GM18951 (cell line): ENCODE results near the gene RPL32.
"Not testable (repeated sequence)": the region's sequence is repeated elsewhere in the genome, so short reads cannot be mapped to it uniquely, and the experiment has no call there.

Experiments used
- POLR2A ChIP-seq: IDR thresholded peaks from 4 replicates; pipeline ENCODE4 v1.6.1; 2011; ENCODE audit warnings: mild to moderate bottlenecking; ENCODE audit not compliant: insufficient read length, insufficient read depth; ENCODE audit errors: extremely low read depth
- in situ Hi-C: fragments of 300-500 bp; cut with MboI; formaldehyde crosslinking; loops from one replicate; pipeline ENCODE4 v1.12.0; 2022; ENCODE audit warnings: low sequenced_read_pairs, mixed read lengths, inconsistent platforms; ENCODE audit not compliant: unreplicated experiment

Gene RPL32

GRCh38 chr3:12798559-12799179 is 42.7 kb downstream of the RPL32 start:
- in situ Hi-C loops = no loop called here
- no peak for TF ChIP-seq POLR2A

DNA sequence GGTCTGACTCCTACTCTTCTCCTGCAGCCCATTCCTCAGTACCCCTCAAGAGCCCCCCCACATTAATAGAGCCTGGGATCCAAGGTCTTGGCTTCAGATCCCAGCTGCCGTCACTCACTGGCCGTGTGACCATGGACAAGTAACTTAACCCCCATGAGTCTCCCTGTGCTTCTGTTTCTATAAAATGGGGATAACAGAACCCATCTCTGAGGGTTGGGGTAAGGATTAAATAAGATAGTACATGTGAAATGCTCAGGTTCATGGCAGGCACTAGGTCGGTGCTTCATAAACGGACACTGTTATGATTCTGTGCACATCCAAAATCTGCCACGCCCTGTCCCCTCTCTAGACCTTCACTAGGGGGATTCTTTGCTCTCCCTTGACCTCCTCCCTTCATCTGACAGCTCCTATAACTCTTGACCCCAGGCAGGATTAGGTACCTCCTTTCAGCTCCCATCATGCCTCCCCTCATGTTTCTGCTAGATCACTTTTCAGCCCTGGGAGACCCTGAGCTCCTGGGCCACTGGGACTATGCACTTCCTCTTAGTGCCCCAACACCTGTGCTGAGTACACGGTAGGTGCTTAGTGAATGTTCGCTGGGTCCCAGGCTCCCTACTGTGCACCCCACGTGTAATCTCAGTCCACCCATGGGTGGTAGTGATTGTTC is 43.3 kb downstream of the RPL32 start:
- in situ Hi-C loops = no loop called here
- no peak for TF ChIP-seq POLR2A

GRCh38 chr3:12797124-12797891 is 44.1 kb downstream of the RPL32 start:
- in situ Hi-C loops = no loop called here
- no peak for TF ChIP-seq POLR2A

GRCh38 chr3:12796171-12797123 is 44.9 kb downstream of the RPL32 start, which contains the start of gene CAND2:
Gene CAND2 (plus strand): TSS chr3:12796680. CDS start chr3:12796721, 41 bp downstream.
- in situ Hi-C loops = no loop called here
- no peak for TF ChIP-seq POLR2A

DNA sequence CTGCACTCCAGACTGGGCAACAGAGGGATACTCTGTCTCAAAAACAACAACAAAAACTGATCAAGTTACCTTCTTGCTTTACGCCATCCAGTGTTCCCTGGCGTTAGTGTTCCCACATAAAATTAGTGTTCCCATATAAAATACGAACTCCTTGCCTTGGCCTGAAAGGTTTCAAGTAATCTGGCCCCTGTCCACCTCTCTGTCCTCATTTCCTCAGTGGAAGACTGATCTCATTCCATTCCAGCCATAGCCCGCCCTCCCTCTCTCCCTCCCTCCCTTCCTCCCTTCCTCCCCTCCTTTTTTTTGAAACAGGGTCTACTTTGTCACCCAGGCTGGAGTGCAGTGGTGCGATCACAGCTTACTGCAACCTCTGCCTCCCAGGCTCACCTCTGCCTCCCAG is 47.7 kb downstream of the RPL32 start:
- no peak for TF ChIP-seq POLR2A
- in situ Hi-C loops = no loop called here

GRCh38 chr3:12791430-12791829 is 49.9 kb downstream of the RPL32 start:
- in situ Hi-C loops = no loop called here

GRCh38 chr3:12787967-12788690 is 53.2 kb downstream of the RPL32 start:
- in situ Hi-C loops = not testable (repeated sequence)

More at GRCh38 chr3:12791430-12791829, 49.9 kb downstream of the RPL32 start:
- TF ChIP-seq POLR2A = no peak

DNA sequence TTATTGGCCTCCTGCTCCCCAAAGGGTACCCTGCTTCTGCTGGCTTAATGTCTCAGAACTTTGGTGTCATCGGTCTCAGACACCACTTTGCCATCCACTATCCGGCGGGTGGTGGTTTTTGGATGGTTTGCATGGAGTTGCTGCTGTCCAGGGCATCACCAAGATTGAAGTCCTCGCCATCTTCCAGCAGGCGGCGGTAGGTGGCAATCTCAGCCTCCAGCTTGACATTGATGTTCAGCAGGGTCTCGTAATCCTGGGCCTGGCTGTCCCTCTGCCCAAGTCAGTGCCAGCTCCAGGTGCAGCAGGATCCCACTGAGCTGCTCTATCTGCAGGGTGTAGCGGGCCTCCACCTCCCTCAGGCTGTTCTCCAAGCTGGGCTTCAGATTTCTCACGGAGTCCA is 54.0 kb downstream of the RPL32 start:
- in situ Hi-C loops = not testable (repeated sequence)

DNA sequence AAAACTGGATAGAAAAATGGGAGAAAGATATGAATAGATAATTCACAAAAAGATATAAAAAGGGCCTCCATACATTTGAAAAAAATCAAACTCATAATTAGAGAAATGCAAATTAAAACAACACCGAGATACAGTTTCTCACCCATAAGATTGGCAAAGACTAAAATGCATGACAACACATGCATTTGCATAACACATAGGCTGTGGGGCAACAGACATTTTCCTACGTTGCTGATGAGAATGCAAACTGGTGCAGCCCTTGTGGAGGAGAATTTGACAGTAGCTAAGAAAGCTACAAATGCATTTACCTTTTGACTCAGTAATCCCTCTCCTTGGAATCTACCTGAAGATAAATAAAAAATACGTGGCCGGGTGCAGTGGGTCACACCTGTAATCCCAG is 56.3 kb downstream of the RPL32 start:
- in situ Hi-C loops = no loop called here
- TF ChIP-seq POLR2A = no peak
